H1 (cell line): ENCODE data around the gene MYOM1. TPM values are rescaled to one million over a fixed set of nuclear protein-coding genes. Genes with fewer than 3 reads are reported as not detected.

Source experiments
- CTCF ChIA-PET: fragments of 300-600 bp; sonication (Branson Sonifier 250); formaldehyde crosslinking; loops from one replicate; lab custom pipeline; 2021; ENCODE audit not compliant: partially characterized antibody; lab: Charles Lee
- POLR2A ChIA-PET: fragments of 300-600 bp; sonication (Branson Sonifier 250); formaldehyde crosslinking; loops from one replicate; lab custom pipeline; 2021; ENCODE audit warnings: inconsistent platforms; ENCODE audit not compliant: partially characterized antibody; lab: Charles Lee
- DNase-seq, 2 experiments: peaks; one replicate each; pipeline versions ENCODE4 v3.0.0 to v3.0.0-alpha.2; 2010 to 2022; ENCODE audit warnings: low spot score in 2 of 2, low read depth in 1 of 2, mixed read lengths in 1 of 2
- FAIRE-seq: peaks from 2 replicates; lab custom pipeline; 2011; peaks lifted over from hg19 to GRCh38; lab: Jason Lieb, UNC
- H2AFZ ChIP-seq: 2 replicates; pipeline ENCODE4 v1.8.1; 2012; ENCODE audit warnings: low read length, inconsistent platforms
- H2AK5ac ChIP-seq: 2 replicates; pipeline ENCODE4 v1.6.1; 2013; ENCODE audit warnings: low read depth, low read length
- H2BK120ac ChIP-seq: replicated peaks from 2 replicates; pipeline ENCODE3; 2013; ENCODE audit warnings: low read depth, low read length, inconsistent platforms
- H2BK12ac ChIP-seq: 2 replicates; pipeline ENCODE4 v1.6.1; 2013; ENCODE audit warnings: low read depth, low read length
- H2BK15ac ChIP-seq: 2 replicates; pipeline ENCODE4 v1.6.1; 2013; ENCODE audit warnings: low read length
- H2BK20ac ChIP-seq: 2 replicates; pipeline ENCODE4 v1.6.1; 2013; ENCODE audit warnings: low read length
- H2BK5ac ChIP-seq: 2 replicates; pipeline ENCODE4 v1.6.1; 2013; ENCODE audit warnings: low read depth, low read length
- H3K14ac ChIP-seq: 2 replicates; pipeline ENCODE4 v1.6.1; 2013; ENCODE audit warnings: inconsistent platforms; ENCODE audit not compliant: insufficient read length
- H3K18ac ChIP-seq: 2 replicates; pipeline ENCODE4 v1.6.1; 2013; ENCODE audit warnings: low read length; ENCODE audit errors: extremely low read depth
- H3K23ac ChIP-seq: 2 replicates; pipeline ENCODE4 v1.6.1; 2013; ENCODE audit warnings: inconsistent platforms; ENCODE audit not compliant: insufficient read length
- H3K23me2 ChIP-seq: 2 replicates; pipeline ENCODE4 v1.6.1; 2013; ENCODE audit warnings: low read depth, low read length
- H3K27ac ChIP-seq: 2 replicates; pipeline ENCODE4 v1.6.1; 2011; ENCODE audit warnings: low read depth, low read length, inconsistent platforms
- H3K27me3 ChIP-seq, 4 experiments: replicated peaks in 1 of 4; 1 replicate in 1 of 4; 2 replicates in 3 of 4; pipeline versions ENCODE4 v1.6.1 to v1.8.1; 2011 to 2013; ENCODE audit warnings: low read length in 3 of 4, mild to moderate bottlenecking in 3 of 4, inconsistent platforms in 2 of 4, mixed read lengths in 2 of 4, moderate library complexity in 1 of 4; ENCODE audit not compliant: control insufficient read depth in 3 of 4, insufficient read depth in 3 of 4; ENCODE audit errors: extremely low read depth in 1 of 4
- H3K36me3 ChIP-seq, 4 experiments: 2 replicates each; pipeline versions ENCODE4 v1.6.1 to v1.8.1; 2011 to 2013; ENCODE audit warnings: mild to moderate bottlenecking in 4 of 4, low read length in 3 of 4, moderate library complexity in 2 of 4, control low read depth in 1 of 4, inconsistent platforms in 1 of 4; ENCODE audit not compliant: insufficient read depth in 4 of 4, control insufficient read depth in 2 of 4
- H3K4ac ChIP-seq: replicated peaks from 2 replicates; pipeline ENCODE3; 2013; ENCODE audit warnings: low read length, low read depth, mixed read lengths, inconsistent platforms; ENCODE audit not compliant: insufficient read length
- H3K4me1 ChIP-seq, 4 experiments: replicated peaks in 1 of 4; 1 replicate in 1 of 4; 2 replicates in 3 of 4; pipeline versions ENCODE4 v1.6.1 to v1.8.1; 2011 to 2013; ENCODE audit warnings: low read length in 3 of 4, inconsistent platforms in 2 of 4, mixed read lengths in 1 of 4; ENCODE audit not compliant: insufficient read depth in 4 of 4, control insufficient read depth in 3 of 4
- H3K4me2 ChIP-seq, 2 experiments: 2 replicates each; pipeline versions ENCODE4 v1.6.1 to v1.8.1; 2011 to 2013; ENCODE audit warnings: low read depth in 2 of 2, low read length in 2 of 2, control low read depth in 1 of 2, inconsistent platforms in 1 of 2, mild to moderate bottlenecking in 1 of 2; ENCODE audit not compliant: insufficient read depth in 1 of 2
- H3K4me3 ChIP-seq, 4 experiments: fragments of 200-600, 300-600 bp in 1 of 4; sonication (generic), shearing (Covaris generic), sonication (Bioruptor Twin) in 1 of 4; 2 replicates each; pipeline versions ENCODE4 v1.5.1 to v1.8.1; 2011 to 2016; ENCODE audit warnings: low read length in 4 of 4, low read depth in 3 of 4, control low read depth in 2 of 4, inconsistent platforms in 2 of 4, mild to moderate bottlenecking in 2 of 4, mixed read lengths in 1 of 4, moderate library complexity in 1 of 4; ENCODE audit not compliant: insufficient read depth in 2 of 4; ENCODE audit errors: extremely low read depth in 1 of 4
- H3K56ac ChIP-seq: replicated peaks from 2 replicates; pipeline ENCODE3; 2013; ENCODE audit warnings: low read depth, mild to moderate bottlenecking, mixed read lengths, low read length, inconsistent platforms; ENCODE audit not compliant: insufficient read length
- H3K79me1 ChIP-seq: 2 replicates; pipeline ENCODE4 v1.6.1; 2013; ENCODE audit warnings: low read depth, low read length, control low read depth
- H3K79me2 ChIP-seq, 2 experiments: 2 replicates each; pipeline versions ENCODE4 v1.6.1 to v1.8.1; 2012 to 2013; ENCODE audit warnings: low read length in 2 of 2, mild to moderate bottlenecking in 2 of 2, inconsistent platforms in 1 of 2; ENCODE audit not compliant: insufficient read depth in 2 of 2, control insufficient read depth in 1 of 2
- H3K9ac ChIP-seq, 4 experiments: replicated peaks in 1 of 4; 1 replicate in 1 of 4; 2 replicates in 3 of 4; pipeline versions ENCODE4 v1.6.1 to v1.8.1; 2011 to 2013; ENCODE audit warnings: low read depth in 3 of 4, low read length in 3 of 4, control low read depth in 2 of 4, mild to moderate bottlenecking in 2 of 4, moderate library complexity in 2 of 4, inconsistent platforms in 1 of 4; ENCODE audit errors: extremely low read depth in 1 of 4
- H3K9me3 ChIP-seq, 2 experiments: 2 replicates each; pipeline versions ENCODE4 v1.6.1 to v1.8.1; 2012 to 2013; ENCODE audit warnings: mild to moderate bottlenecking in 2 of 2, moderate library complexity in 2 of 2, control low read depth in 1 of 2, inconsistent platforms in 1 of 2, low read depth in 1 of 2, low read length in 1 of 2, mixed read lengths in 1 of 2; ENCODE audit not compliant: insufficient read depth in 2 of 2
- H4K20me1 ChIP-seq, 2 experiments: replicated peaks in 1 of 2; 2 replicates each; pipeline versions ENCODE3 to v1.8.1; 2011 to 2013; ENCODE audit warnings: inconsistent platforms in 2 of 2, low read length in 2 of 2, mild to moderate bottlenecking in 1 of 2; ENCODE audit not compliant: insufficient read depth in 2 of 2, control insufficient read depth in 1 of 2
- H4K5ac ChIP-seq: 2 replicates; pipeline ENCODE4 v1.6.1; 2013; ENCODE audit warnings: low read length, low read depth, mixed read lengths, inconsistent platforms; ENCODE audit not compliant: insufficient read length
- H4K8ac ChIP-seq: 2 replicates; pipeline ENCODE4 v1.8.0; 2013; ENCODE audit warnings: mild to moderate bottlenecking, moderate library complexity, low read length, inconsistent platforms; ENCODE audit not compliant: insufficient read depth; ENCODE audit errors: extremely low read depth
- H4K91ac ChIP-seq: replicated peaks from 2 replicates; pipeline ENCODE3; 2013; ENCODE audit warnings: low read length, mixed read lengths, inconsistent platforms; ENCODE audit not compliant: insufficient read length
- BACH1 ChIP-seq: IDR thresholded peaks from 2 replicates; pipeline ENCODE4 v1.6.1; 2012; ENCODE audit warnings: low read length, improper control_type of control experiment
- BCL11A ChIP-seq, 2 experiments: IDR thresholded peaks; one replicate each; pipeline ENCODE4 v1.6.1; 2011; ENCODE audit warnings: low read depth in 2 of 2, low read length in 2 of 2, mild to moderate bottlenecking in 2 of 2
- CBX5 ChIP-seq: fragments of 300-800, 300-1000 bp; sonication (generic); IDR thresholded peaks from 2 replicates; pipeline ENCODE4 v1.7.1; 2016; ENCODE audit warnings: antibody characterized with exemption, low read length, low read depth
- E2F6 ChIP-seq: IDR thresholded peaks from 2 replicates; pipeline ENCODE4 v1.6.1; 2012; ENCODE audit warnings: inconsistent platforms
- EGR1 ChIP-seq: IDR thresholded peaks from 2 replicates; pipeline ENCODE4 v1.6.1; 2011; ENCODE audit warnings: low read depth, low read length, borderline replicate concordance
- EP300 ChIP-seq, 2 experiments: IDR thresholded peaks; 1 replicate in 1 of 2; 2 replicates in 1 of 2; pipeline ENCODE4 v1.6.1; 2011 to 2012; ENCODE audit warnings: low read depth in 2 of 2, low read length in 2 of 2, mild to moderate bottlenecking in 2 of 2, borderline replicate concordance in 1 of 2, inconsistent platforms in 1 of 2, moderate library complexity in 1 of 2
- HDAC6 ChIP-seq: IDR thresholded peaks from one replicate; pipeline ENCODE4 v1.7.1; 2012; ENCODE audit warnings: low read depth, mild to moderate bottlenecking, inconsistent platforms, low read length, moderate library complexity
- JUN ChIP-seq: IDR thresholded peaks from 2 replicates; pipeline ENCODE4 v1.6.1; 2011; ENCODE audit warnings: low read depth, mild to moderate bottlenecking, improper control_type of control experiment, low read length
- SIX5 ChIP-seq: IDR thresholded peaks from 2 replicates; pipeline ENCODE4 v1.6.1; 2011; ENCODE audit warnings: mild to moderate bottlenecking, low read depth, low read length
- SP2 ChIP-seq: IDR thresholded peaks from 2 replicates; pipeline ENCODE4 v1.6.1; 2012; ENCODE audit warnings: mild to moderate bottlenecking, low read length, inconsistent platforms
- SRF ChIP-seq: IDR thresholded peaks from 2 replicates; pipeline ENCODE4 v1.6.1; 2011; ENCODE audit warnings: mild to moderate bottlenecking, low read depth, low read length, moderate library complexity
- TEAD4 ChIP-seq: IDR thresholded peaks from 2 replicates; pipeline ENCODE4 v1.6.1; 2012; ENCODE audit warnings: low read depth, low read length, inconsistent platforms, mixed read lengths
- ZNF274 ChIP-seq: IDR thresholded peaks from 2 replicates; pipeline ENCODE4 v1.7.0; 2012; ENCODE audit warnings: low read length, borderline replicate concordance; ENCODE audit errors: extremely low read depth
- WGBS, 2 experiments: shearing (Covaris generic) in 1 of 2; methylation state at CpG; one replicate each; pipeline versions ENCODE4 v1.1.6 to v1.1.7; 2013 to 2015; ENCODE audit warnings: low lambda C conversion rate in 2 of 2, mixed read lengths in 2 of 2, inconsistent platforms in 1 of 2, low coverage in 1 of 2, missing lambda C conversion rate in 1 of 2; ENCODE audit not compliant: insufficient replicate concordance in 2 of 2, insufficient coverage in 1 of 2, insufficient read length in 1 of 2; ENCODE audit errors: extremely low coverage in 1 of 2, missing lambda C conversion rate in 1 of 2; 5-methylcytosine and 5-hydroxymethylcytosine counted together
- polyA plus RNA-seq, 7 experiments: library from polyadenylated mRNA; depleted of rRNA in 3 of 7; stranded (reverse) in 5 of 7; unstranded in 2 of 7; fragments of >200 nt in 5 of 7; fragments of 200-250 nt in 2 of 7; gene quantifications; 1 replicate in 5 of 7; 2 replicates in 1 of 7; 4 replicates in 1 of 7; pipeline versions ENCODE4 v1.2.1 to v1.2.3, GENCODE V29; 2011 to 2013; ENCODE audit warnings: missing spikeins in 2 of 7, mixed read lengths in 2 of 7
- total RNA-seq: library from RNA; stranded (reverse); fragmentation: NEBNext Ultra II Directional; extraction: Animal tissue kit (Norgen Biotek cat#: 25700); gene quantifications from 2 replicates; pipeline ENCODE4 v1.2.1, GENCODE V29; 2021

The MYOM1 gene
- total and polyA plus RNA-seq, 2 of the 8 experiments (the other 6 are each of a cell fraction or from before 2014, with no cell fraction given): 0.06 to 0.32 TPM

DNA sequence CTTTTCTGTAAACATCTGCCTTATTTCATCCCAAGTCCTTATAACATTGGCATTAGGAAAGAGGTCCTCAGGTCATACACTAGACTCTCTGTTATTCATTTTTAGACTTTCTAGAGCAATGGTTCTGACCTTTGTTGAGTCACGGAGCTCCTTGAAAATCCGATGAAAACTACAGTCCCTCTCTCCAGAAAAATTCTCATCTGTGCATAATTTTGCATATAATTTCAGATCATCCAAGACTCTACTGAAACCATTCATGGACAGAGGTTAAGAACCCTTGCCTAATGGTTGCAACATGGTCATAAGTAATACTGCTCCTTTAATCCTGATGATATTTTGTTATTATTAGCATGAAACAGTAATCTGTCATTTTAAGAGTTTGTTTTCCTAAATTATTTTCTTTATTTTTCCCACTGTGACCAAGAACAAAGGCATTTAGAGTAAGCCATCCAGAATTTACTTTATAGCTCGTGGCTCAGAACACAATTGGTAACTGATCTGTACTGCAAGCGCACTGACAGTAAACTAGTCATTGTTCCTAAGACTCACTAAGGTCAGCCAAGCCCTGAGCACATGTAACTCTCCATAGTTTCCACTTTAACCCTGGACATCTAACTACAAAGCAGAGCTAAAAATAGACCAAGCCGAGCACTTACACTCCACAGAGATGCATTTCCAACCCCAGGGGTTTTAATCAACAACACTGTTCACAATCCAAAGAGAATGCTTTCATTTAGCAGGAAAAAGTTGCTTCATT is 8.4 kb downstream of the MYOM1 start:
- DNase-seq (no peak), FAIRE-seq (no peak)
- Histone ChIP-seq H3K79me2 (no peaks in the 10 kb centered on the region), H2BK5ac (no peak overlapping the region), H2AFZ (no peak overlapping the region), H3K23ac (no peak overlapping the region), H2BK12ac (no peak overlapping the region), H3K27ac (no peak overlapping the region), H3K9me3 (no peaks in the 10 kb centered on the region; a peak in 1 of 4 replicates), H2BK120ac (no peak overlapping the region), H4K20me1 (no peaks in the 10 kb centered on the region), H3K4me2 (no peak overlapping the region), H3K9ac (no peak overlapping the region; a peak in 1 of 7 replicates), H2BK15ac (no peak overlapping the region), H3K4me1 (no peaks in the 10 kb centered on the region; a peak in 1 of 7 replicates), H3K36me3 (no peaks in the 10 kb centered on the region), H4K91ac (no peak overlapping the region), H4K5ac (no peak overlapping the region), H3K4me3 (no peak overlapping the region), H3K56ac (no peak overlapping the region), H3K18ac (no peak overlapping the region), H3K4ac (no peak overlapping the region), H2BK20ac (no peak overlapping the region), H2AK5ac (no peak overlapping the region), H3K27me3 (no peaks in the 10 kb centered on the region), H3K14ac (no peak overlapping the region), H3K23me2 (no peaks in the 10 kb centered on the region), H3K79me1 (no peaks in the 10 kb centered on the region), H4K8ac (no peak overlapping the region)
- ChIA-PET CTCF (interaction anchor here (0.9 to 2.0 kb wide), 3 partner anchors 10 to 34 kb away, joined by 3 to 6 read pairs (median 4); no protein-coding TSS in a partner anchor), POLR2A (no interaction called here)
- 86% methylated on average over 5 of the region's 5 CpGs; no CpG with 5 or more reads in 1 of the 2 experiments for WGBS, 2 experiments
- no peak for TF ChIP-seq BACH1
- no peak for TF ChIP-seq TEAD4
- TF ChIP-seq E2F6: no peak
- no peak for TF ChIP-seq CBX5
- TF ChIP-seq SP2: no peak
- TF ChIP-seq SRF: no peak
- no peak for TF ChIP-seq HDAC6
- no peak for TF ChIP-seq SIX5
- no peak for TF ChIP-seq JUN
- no peak for TF ChIP-seq ZNF274
- no peak for TF ChIP-seq BCL11A (IDR thresholded peaks at IDR 0.05; ENCODE audit: low read depth in 2 of 2, low read length in 2 of 2)
- no peak for TF ChIP-seq EP300 (IDR thresholded peaks at IDR 0.05; ENCODE audit: borderline replicate concordance in 1 of 2, low read depth in 2 of 2, low read length in 2 of 2)
- TF ChIP-seq EGR1: no peak
